ENCODE results near the gene HAUS5. TPM values are rescaled to one million over a fixed set of nuclear protein-coding genes. Genes with fewer than 3 reads are reported as not detected.

HAUS5 gene
- total and polyA plus RNA-seq, 2 of the 8 experiments (the other 6 are each of a cell fraction or from before 2014, with no cell fraction given): 13.8 to 25.7 TPM

GRCh38 chr19:35590875-35591274 is 21.7 kb upstream of the HAUS5 start:
- POLR2A ChIA-PET (ENCODE audit: partially characterized antibody): interaction anchor here (1.3 to 1.7 kb wide), 2 partner anchors 39 to 82 kb away, joined by 3 to 4 read pairs; no protein-coding TSS in a partner anchor

More at GRCh38 chr19:35590875-35591274, 21.7 kb upstream of the HAUS5 start:
- Histone ChIP-seq H3K4me3 (ENCODE audit: extremely low read depth in 1 of 4, insufficient read depth in 2 of 4, low read depth in 3 of 4, low read length in 4 of 4) (no peak overlapping the region), H2BK12ac (ENCODE audit: low read depth, low read length) (no peak overlapping the region), H3K23ac (ENCODE audit: insufficient read length) (no peak overlapping the region), H3K18ac (ENCODE audit: extremely low read depth, low read length) (no peak overlapping the region), H3K79me1 (ENCODE audit: low read depth, low read length) (no peaks in the 10 kb centered on the region), H3K14ac (ENCODE audit: insufficient read length) (no peak overlapping the region), H4K8ac (ENCODE audit: extremely low read depth, insufficient read depth, low read length) (no peak overlapping the region), H3K4me1 (replicated peaks in 1 of 4; ENCODE audit: control insufficient read depth in 3 of 4, insufficient read depth in 4 of 4, low read length in 3 of 4) (no peaks in the 10 kb centered on the region), H3K9ac (replicated peaks in 1 of 4; ENCODE audit: extremely low read depth in 1 of 4, low read depth in 3 of 4, low read length in 3 of 4) (no peak overlapping the region), H4K20me1 (replicated peaks in 1 of 2; ENCODE audit: control insufficient read depth in 1 of 2, insufficient read depth in 2 of 2, low read length in 2 of 2) (no peaks in the 10 kb centered on the region), H3K9me3 (ENCODE audit: insufficient read depth in 2 of 2, low read depth in 1 of 2, low read length in 1 of 2) (no peaks in the 10 kb centered on the region; a peak in 1 of 4 replicates), H2BK20ac (ENCODE audit: low read length) (no peak overlapping the region), H3K27me3 (replicated peaks in 1 of 4; ENCODE audit: control insufficient read depth in 3 of 4, extremely low read depth in 1 of 4, insufficient read depth in 3 of 4, low read length in 3 of 4) (no peaks in the 10 kb centered on the region; a peak in 1 of 7 replicates), H2BK5ac (ENCODE audit: low read depth, low read length) (no peak overlapping the region), H4K5ac (ENCODE audit: insufficient read length, low read depth, low read length) (no peak overlapping the region), H3K56ac (replicated peaks; ENCODE audit: insufficient read length, low read depth, low read length) (no peak overlapping the region), H3K23me2 (ENCODE audit: low read depth, low read length) (no peaks in the 10 kb centered on the region), H2AFZ (ENCODE audit: low read length) (no peak overlapping the region), H2AK5ac (ENCODE audit: low read depth, low read length) (no peak overlapping the region), H3K27ac (ENCODE audit: low read depth, low read length) (no peak overlapping the region), H3K36me3 (ENCODE audit: control insufficient read depth in 2 of 4, insufficient read depth in 4 of 4, low read length in 3 of 4) (no peaks in the 10 kb centered on the region), H2BK15ac (ENCODE audit: low read length) (no peak overlapping the region), H3K79me2 (ENCODE audit: control insufficient read depth in 1 of 2, insufficient read depth in 2 of 2, low read length in 2 of 2) (no peaks in the 10 kb centered on the region), H4K91ac (replicated peaks; ENCODE audit: insufficient read length, low read length) (no peak overlapping the region), H2BK120ac (replicated peaks; ENCODE audit: low read depth, low read length) (no peak overlapping the region), H3K4me2 (ENCODE audit: insufficient read depth in 1 of 2, low read depth in 2 of 2, low read length in 2 of 2) (no peak overlapping the region), H3K4ac (replicated peaks; ENCODE audit: insufficient read length, low read depth, low read length) (no peak overlapping the region)
- WGBS, 2 experiments (ENCODE audit: extremely low coverage in 1 of 2, insufficient coverage in 1 of 2, insufficient read length in 1 of 2, insufficient replicate concordance in 2 of 2, low coverage in 1 of 2, low lambda C conversion rate in 2 of 2, missing lambda C conversion rate in 1 of 2): 98% methylated on average over 3 of the region's 3 CpGs; no CpG with 5 or more reads in 1 of the 2 experiments
- FAIRE-seq (no peak), DNase-seq (ENCODE audit: low read depth in 1 of 2, low spot score in 2 of 2) (no peak)
- TF ChIP-seq MAX (IDR thresholded peaks at IDR 0.05) (no peak), RBBP5 (IDR thresholded peaks at IDR 0.05; ENCODE audit: borderline replicate concordance, low read depth, low read length) (no peak), KDM5A (IDR thresholded peaks at IDR 0.05; ENCODE audit: low read length) (no peak), KDM4A (IDR thresholded peaks at IDR 0.05; ENCODE audit: low read depth, low read length, severe bottlenecking) (no peak), ATF3 (IDR thresholded peaks at IDR 0.05; ENCODE audit: insufficient read depth, low read depth, low read length) (no peak)
- CTCF ChIA-PET (ENCODE audit: partially characterized antibody): interaction anchor here (1.6 to 10.2 kb wide), 8 partner anchors 13 to 66 kb away, joined by 6 to 90 read pairs (median 17); partner anchors contain the start of gene ATP4A
